Upper lobe of left lung (tissue), 6 donors: ENCODE results near the gene PRDX3. TPM values are rescaled to one million over a fixed set of nuclear protein-coding genes. Genes with fewer than 3 reads are reported as not detected.

Experiments used
- ATAC-seq, 2 donors: fragments of 200-7000 bp; cut with Tn5 transposase; one replicate each; pipeline ENCODE4 v1.9.1; 2022; ENCODE audit warnings: mild to moderate bottlenecking in 2 of 2, moderate library complexity in 2 of 2; ENCODE audit not compliant: low FRiP score in 2 of 2
- DNase-seq, 2 donors: peaks; one replicate each; pipeline ENCODE4 v3.0.0-alpha.2; 2019 to 2020
- H3K27ac ChIP-seq, 4 donors: fragments of 200-600 bp; sonication (generic); one replicate each; pipeline ENCODE4 v1.5.1; 2016 to 2019
- H3K27me3 ChIP-seq, 4 donors: fragments of 200-600 bp; sonication (generic); one replicate each; pipeline ENCODE4 v1.5.1; 2017 to 2019
- H3K36me3 ChIP-seq, 4 donors: fragments of 200-600 bp; sonication (generic); one replicate each; pipeline ENCODE4 v1.5.1; 2016 to 2019
- H3K4me1 ChIP-seq, 4 donors: fragments of 200-600 bp; sonication (generic); one replicate each; pipeline ENCODE4 v1.5.1; 2018 to 2019
- H3K4me3 ChIP-seq, 4 donors: fragments of 200-600 bp; sonication (generic); one replicate each; pipeline ENCODE4 v1.5.1; 2017 to 2019; ENCODE audit warnings: mild to moderate bottlenecking in 2 of 4, moderate library complexity in 1 of 4
- H3K9me3 ChIP-seq, 4 donors: fragments of 200-600 bp; sonication (generic); one replicate each; pipeline ENCODE4 v1.5.1; 2018 to 2019
- CTCF ChIP-seq, 6 experiments: fragments of 450-650 bp in 4 of 6; fragments of 200-600 bp in 2 of 6; sonication (generic) in 2 of 6; IDR thresholded peaks; one replicate each; pipeline ENCODE4 v1.5.1; 2016 to 2019; ENCODE audit warnings: antibody characterized with exemption in 6 of 6
- EP300 ChIP-seq, 4 donors: sonication (generic); formaldehyde crosslinking; IDR thresholded peaks; one replicate each; pipeline ENCODE4 v1.5.1; 2017; ENCODE audit warnings: antibody characterized with exemption in 4 of 4, control low read depth in 2 of 4
- POLR2A ChIP-seq, 4 donors: fragments of 450-650 bp; IDR thresholded peaks; one replicate each; pipeline ENCODE4 v1.5.1; 2016 to 2017; ENCODE audit warnings: antibody characterized with exemption in 4 of 4, mild to moderate bottlenecking in 2 of 4
- POLR2AphosphoS5 ChIP-seq, 2 donors: sonication (generic); formaldehyde crosslinking; IDR thresholded peaks; one replicate each; pipeline ENCODE4 v1.5.1; 2017; ENCODE audit warnings: antibody characterized with exemption in 2 of 2
- WGBS, 2 donors: methylation state at CpG; one replicate each; pipeline ENCODE4 v1.1.5; 2017 to 2018; 5-methylcytosine and 5-hydroxymethylcytosine counted together
- total RNA-seq, 6 donors: library from RNA; depleted of rRNA in 4 of 6; stranded (reverse); fragments of >200 nt in 4 of 6; gene quantifications; one replicate each; pipeline versions ENCODE4 v1.1.0 to v1.2.1, GENCODE V29; 2016 to 2021
- donor health status: DM: no; HTN: no; CAD: no; lungs with moderate emphysema.
- donor health status: DM: no; HTN: yes; CAD: no; lungs with severe emphysema.

Gene PRDX3
- total RNA-seq, 6 donors from 2014 or later = 29.9 to 104 (median 85.1) TPM

GRCh38 chr10:119203006-119203405 lies 24.4 kb upstream of the PRDX3 start:
- H3K27ac ChIP-seq = peak overlapping the region in 2 of 4 donors; percentile 9 to 57
- TF ChIP-seq POLR2A (IDR thresholded peaks at IDR 0.05) (no peak), CTCF (IDR thresholded peaks at IDR 0.05) (no peak), EP300 (IDR thresholded peaks at IDR 0.05) (no peak), POLR2AphosphoS5 (IDR thresholded peaks at IDR 0.05) (no peak)
- WGBS, 2 donors = 66 to 67% methylated on average over 4 of the region's 4 CpGs

GRCh38 chr10:119201233-119201632 lies 22.6 kb upstream of the PRDX3 start:
- H3K4me3 ChIP-seq = no peak overlapping the region
- H3K27ac ChIP-seq = no peak overlapping the region
- H3K4me1 ChIP-seq = peaks cover 6 to 18% (median 12%) of the 10 kb centered on the region in 4 donors
- TF ChIP-seq POLR2AphosphoS5 (IDR thresholded peaks at IDR 0.05) = no peak
- no peak for TF ChIP-seq EP300 (IDR thresholded peaks at IDR 0.05)
- no peak for TF ChIP-seq POLR2A (IDR thresholded peaks at IDR 0.05)
- no peak for TF ChIP-seq CTCF (IDR thresholded peaks at IDR 0.05)
- ATAC-seq (no peak), DNase-seq (no peak)
- H3K36me3 ChIP-seq = no peaks in the 10 kb centered on the region
- WGBS, 2 donors = 91 to 100% methylated on average over 1 of the region's 1 CpG
- no peaks in the 10 kb centered on the region for H3K9me3 ChIP-seq
- H3K27me3 ChIP-seq = no peaks in the 10 kb centered on the region

More at GRCh38 chr10:119203006-119203405, 24.4 kb upstream of the PRDX3 start:
- H3K27me3 ChIP-seq = no peaks in the 10 kb centered on the region
- H3K36me3 ChIP-seq = no peaks in the 10 kb centered on the region
- DNase-seq (no peak), ATAC-seq (no peak)
- peaks cover 7 to 24% (median 13%) of the 10 kb centered on the region in 4 donors for H3K4me1 ChIP-seq
- H3K4me3 ChIP-seq = no peak overlapping the region
- H3K9me3 ChIP-seq = no peaks in the 10 kb centered on the region

GRCh38 chr10:119199231-119199992 lies 20.8 kb upstream of the PRDX3 start:
- 54 to 64% methylated on average over 6 to 9 of the region's 9 CpGs for WGBS, 2 donors
- ATAC-seq = peak; percentile 74 to 94
- TF ChIP-seq POLR2AphosphoS5 (IDR thresholded peaks at IDR 0.05) = no peak
- TF ChIP-seq CTCF (IDR thresholded peaks at IDR 0.05) = peak; percentile 62 to 78 (median 69)
- TF ChIP-seq EP300 (IDR thresholded peaks at IDR 0.05) = no peak

GRCh38 chr10:119198438-119198837 lies 19.8 kb upstream of the PRDX3 start:
- H3K27ac ChIP-seq = no peak overlapping the region
- peak in 1 of 2 donors; percentile 31 for DNase-seq
- H3K4me1 ChIP-seq = peaks cover 0 to 9% (median 5%) of the 10 kb centered on the region in 4 donors
- peak in 1 of 2 donors; percentile 26 for ATAC-seq
- H3K36me3 ChIP-seq = no peaks in the 10 kb centered on the region
- peak in 1 of 6 experiments; percentile 9 for TF ChIP-seq CTCF (IDR thresholded peaks at IDR 0.05)
- no peak for TF ChIP-seq POLR2AphosphoS5 (IDR thresholded peaks at IDR 0.05)
- no peak for TF ChIP-seq EP300 (IDR thresholded peaks at IDR 0.05)
- no peak for TF ChIP-seq POLR2A (IDR thresholded peaks at IDR 0.05)
- no peak overlapping the region for H3K4me3 ChIP-seq
- 45 to 68% methylated on average over 7 of the region's 7 CpGs for WGBS, 2 donors
- H3K9me3 ChIP-seq = no peaks in the 10 kb centered on the region
- no peaks in the 10 kb centered on the region for H3K27me3 ChIP-seq

More at GRCh38 chr10:119199231-119199992, 20.8 kb upstream of the PRDX3 start:
- DNase-seq = peak in 1 of 2 donors; percentile 43
- H3K36me3 ChIP-seq = no peaks in the 10 kb centered on the region
- no peaks in the 10 kb centered on the region for H3K27me3 ChIP-seq
- H3K27ac ChIP-seq = no peak overlapping the region
- no peak overlapping the region for H3K4me3 ChIP-seq
- H3K4me1 ChIP-seq = peaks cover 0 to 9% (median 5%) of the 10 kb centered on the region in 4 donors
- no peaks in the 10 kb centered on the region for H3K9me3 ChIP-seq
